ENCODE data around the gene SCAMP2. TPM values are rescaled to one million over a fixed set of nuclear protein-coding genes. Genes with fewer than 3 reads are reported as not detected.

Gene SCAMP2
- total RNA-seq, 1 experiment from 2014 or later: 121 TPM

- in situ Hi-C loops (cut with HindIII; ENCODE audit: low pct_unique_long_range_greater_than_20kb, low sequenced_read_pairs): no loop called here
- intact Hi-C loops (cut with micrococcal nuclease; ENCODE audit: unreplicated experiment): no loop called here
- TF ChIP-seq SIN3A (IDR thresholded peaks at IDR 0.05; ENCODE audit: borderline replicate concordance, insufficient read depth, low read depth, low read length): no peak
- TF ChIP-seq, protein P1, sequence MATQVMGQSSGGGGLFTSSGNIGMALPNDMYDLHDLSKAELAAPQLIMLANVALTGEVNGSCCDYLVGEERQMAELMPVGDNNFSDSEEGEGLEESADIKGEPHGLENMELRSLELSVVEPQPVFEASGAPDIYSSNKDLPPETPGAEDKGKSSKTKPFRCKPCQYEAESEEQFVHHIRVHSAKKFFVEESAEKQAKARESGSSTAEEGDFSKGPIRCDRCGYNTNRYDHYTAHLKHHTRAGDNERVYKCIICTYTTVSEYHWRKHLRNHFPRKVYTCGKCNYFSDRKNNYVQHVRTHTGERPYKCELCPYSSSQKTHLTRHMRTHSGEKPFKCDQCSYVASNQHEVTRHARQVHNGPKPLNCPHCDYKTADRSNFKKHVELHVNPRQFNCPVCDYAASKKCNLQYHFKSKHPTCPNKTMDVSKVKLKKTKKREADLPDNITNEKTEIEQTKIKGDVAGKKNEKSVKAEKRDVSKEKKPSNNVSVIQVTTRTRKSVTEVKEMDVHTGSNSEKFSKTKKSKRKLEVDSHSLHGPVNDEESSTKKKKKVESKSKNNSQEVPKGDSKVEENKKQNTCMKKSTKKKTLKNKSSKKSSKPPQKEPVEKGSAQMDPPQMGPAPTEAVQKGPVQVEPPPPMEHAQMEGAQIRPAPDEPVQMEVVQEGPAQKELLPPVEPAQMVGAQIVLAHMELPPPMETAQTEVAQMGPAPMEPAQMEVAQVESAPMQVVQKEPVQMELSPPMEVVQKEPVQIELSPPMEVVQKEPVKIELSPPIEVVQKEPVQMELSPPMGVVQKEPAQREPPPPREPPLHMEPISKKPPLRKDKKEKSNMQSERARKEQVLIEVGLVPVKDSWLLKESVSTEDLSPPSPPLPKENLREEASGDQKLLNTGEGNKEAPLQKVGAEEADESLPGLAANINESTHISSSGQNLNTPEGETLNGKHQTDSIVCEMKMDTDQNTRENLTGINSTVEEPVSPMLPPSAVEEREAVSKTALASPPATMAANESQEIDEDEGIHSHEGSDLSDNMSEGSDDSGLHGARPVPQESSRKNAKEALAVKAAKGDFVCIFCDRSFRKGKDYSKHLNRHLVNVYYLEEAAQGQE (IDR thresholded peaks at IDR 0.05; ENCODE audit: insufficient read depth in 1 of 2, low read depth in 2 of 2, low read length in 1 of 2): no peak
- TF ChIP-seq, protein P2, sequence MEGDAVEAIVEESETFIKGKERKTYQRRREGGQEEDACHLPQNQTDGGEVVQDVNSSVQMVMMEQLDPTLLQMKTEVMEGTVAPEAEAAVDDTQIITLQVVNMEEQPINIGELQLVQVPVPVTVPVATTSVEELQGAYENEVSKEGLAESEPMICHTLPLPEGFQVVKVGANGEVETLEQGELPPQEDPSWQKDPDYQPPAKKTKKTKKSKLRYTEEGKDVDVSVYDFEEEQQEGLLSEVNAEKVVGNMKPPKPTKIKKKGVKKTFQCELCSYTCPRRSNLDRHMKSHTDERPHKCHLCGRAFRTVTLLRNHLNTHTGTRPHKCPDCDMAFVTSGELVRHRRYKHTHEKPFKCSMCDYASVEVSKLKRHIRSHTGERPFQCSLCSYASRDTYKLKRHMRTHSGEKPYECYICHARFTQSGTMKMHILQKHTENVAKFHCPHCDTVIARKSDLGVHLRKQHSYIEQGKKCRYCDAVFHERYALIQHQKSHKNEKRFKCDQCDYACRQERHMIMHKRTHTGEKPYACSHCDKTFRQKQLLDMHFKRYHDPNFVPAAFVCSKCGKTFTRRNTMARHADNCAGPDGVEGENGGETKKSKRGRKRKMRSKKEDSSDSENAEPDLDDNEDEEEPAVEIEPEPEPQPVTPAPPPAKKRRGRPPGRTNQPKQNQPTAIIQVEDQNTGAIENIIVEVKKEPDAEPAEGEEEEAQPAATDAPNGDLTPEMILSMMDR (IDR thresholded peaks at IDR 0.05): no peak
- no peak for TF ChIP-seq TCF7L2 (IDR thresholded peaks at IDR 0.05; ENCODE audit: low read depth, low read length)
- no peak for TF ChIP-seq POLR2AphosphoS5 (IDR thresholded peaks at IDR 0.05; ENCODE audit: low read depth, low read length)
- ChIA-PET CTCF (interaction anchor here (0.6 to 1.9 kb wide), 3 partner anchors 27 to 182 kb away, joined by 3 to 14 read pairs (median 3); no protein-coding TSS in a partner anchor), POLR2A (no interaction called here)
- no peaks in the 10 kb centered on the region for H3K27me3 ChIP-seq (ENCODE audit: control insufficient read depth, insufficient read depth, low read length)
- DNase-seq (ENCODE audit: low read depth, low spot score) (no peak), ATAC-seq (peak; percentile 16; the same call in 1 of the 2 replicates)
- H3K4me1 ChIP-seq (ENCODE audit: control insufficient read depth, insufficient read depth, low read length): peaks cover 4% of the 10 kb centered on the region; the same call in 1 of the 2 replicates
- BruUV-seq (replicated peaks): no TSS peak
- no peak overlapping the region for H3K4me3 ChIP-seq (ENCODE audit: low read depth in 2 of 2, low read length in 2 of 2)
- no peaks in the 10 kb centered on the region for H3K36me3 ChIP-seq (ENCODE audit: control insufficient read depth, insufficient read depth, low read length)
- H3K27ac ChIP-seq (ENCODE audit: low read length): no peak overlapping the region
- H3K9me3 ChIP-seq (ENCODE audit: control insufficient read depth, insufficient read depth, low read depth, low read length): no peaks in the 10 kb centered on the region
Observed at GRCh38 chr15:74816624-74817369, 56.4 kb downstream of the SCAMP2 start.

- no peak for DNase-seq (ENCODE audit: low read depth, low spot score)
- H3K4me3 ChIP-seq (ENCODE audit: low read depth in 2 of 2, low read length in 2 of 2): no peak overlapping the region
- in situ Hi-C loops (cut with HindIII; ENCODE audit: low pct_unique_long_range_greater_than_20kb, low sequenced_read_pairs) (no loop called here), intact Hi-C loops (cut with micrococcal nuclease; ENCODE audit: unreplicated experiment) (no loop called here)
- no peaks in the 10 kb centered on the region for H3K9me3 ChIP-seq (ENCODE audit: control insufficient read depth, insufficient read depth, low read depth, low read length)
- TF ChIP-seq POLR2AphosphoS5 (IDR thresholded peaks at IDR 0.05; ENCODE audit: low read depth, low read length): no peak
- H3K4me1 ChIP-seq (ENCODE audit: control insufficient read depth, insufficient read depth, low read length): peaks cover 4% of the 10 kb centered on the region; the same call in 1 of the 2 replicates
- ATAC-seq: no peak
- CTCF ChIA-PET: no interaction called here
- no TSS peak for BruUV-seq (replicated peaks)
- H3K36me3 ChIP-seq (ENCODE audit: control insufficient read depth, insufficient read depth, low read length): no peaks in the 10 kb centered on the region
- POLR2A ChIA-PET: no interaction called here
- no peak overlapping the region for H3K27ac ChIP-seq (ENCODE audit: low read length)
- H3K27me3 ChIP-seq (ENCODE audit: control insufficient read depth, insufficient read depth, low read length): no peaks in the 10 kb centered on the region
Observed at GRCh38 chr15:74815961-74816360, 57.2 kb downstream of the SCAMP2 start.
